HG02852 (cell line): ENCODE results near the gene CELF2.
A peak's percentile ranks its signal among the peaks of the same experiment; 100 is the strongest.

Experiments used
- ATAC-seq: cut with Tn5 transposase; IDR thresholded peaks from one replicate; pipeline ENCODE4 v1.9.1; 2021; ENCODE audit warnings: mild to moderate bottlenecking, moderate library complexity; ENCODE audit not compliant: unreplicated experiment

Gene CELF2

GRCh38 chr10:11057018-11057417 is 39.3 kb downstream of the CELF2 start:
- ATAC-seq = no peak

DNA sequence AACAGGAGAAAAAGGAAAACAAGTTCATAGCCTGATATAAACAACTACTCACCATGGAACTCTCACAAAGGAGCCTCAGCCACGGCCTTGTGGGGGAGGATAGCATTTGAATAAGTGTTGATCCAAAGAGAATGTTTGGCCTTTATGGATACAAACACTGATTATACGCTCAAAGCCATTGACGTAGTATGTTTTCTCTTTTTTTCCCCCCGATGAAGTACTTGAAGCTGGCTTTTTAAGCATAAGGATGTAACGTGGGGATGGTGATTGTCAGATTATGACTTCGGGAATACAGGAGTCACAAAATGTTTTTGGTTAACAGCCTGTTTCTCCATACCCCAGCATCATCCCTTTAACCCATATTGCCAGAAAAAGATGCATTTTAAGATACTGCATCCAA is 39.8 kb downstream of the CELF2 start:
- ATAC-seq = no peak

DNA sequence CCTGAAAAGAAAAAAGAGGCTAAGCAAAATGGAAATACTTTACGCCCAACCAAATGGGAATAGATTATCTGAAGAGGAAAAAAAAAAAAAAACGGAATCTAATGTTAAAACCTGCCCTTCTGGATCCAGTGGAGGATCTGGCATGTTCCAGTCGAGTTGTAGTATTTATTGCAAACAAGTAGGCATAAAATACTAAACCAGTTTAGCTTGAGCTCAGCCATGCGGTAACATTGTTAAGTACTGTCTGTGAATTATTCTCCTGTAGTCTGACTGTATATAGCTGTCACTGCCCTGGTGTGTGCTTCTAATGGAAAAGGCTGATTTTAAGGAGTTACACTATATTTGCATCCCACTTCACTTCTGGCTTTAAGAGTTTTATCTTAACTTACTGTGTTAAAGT is 40.3 kb downstream of the CELF2 start:
- no peak for ATAC-seq

DNA sequence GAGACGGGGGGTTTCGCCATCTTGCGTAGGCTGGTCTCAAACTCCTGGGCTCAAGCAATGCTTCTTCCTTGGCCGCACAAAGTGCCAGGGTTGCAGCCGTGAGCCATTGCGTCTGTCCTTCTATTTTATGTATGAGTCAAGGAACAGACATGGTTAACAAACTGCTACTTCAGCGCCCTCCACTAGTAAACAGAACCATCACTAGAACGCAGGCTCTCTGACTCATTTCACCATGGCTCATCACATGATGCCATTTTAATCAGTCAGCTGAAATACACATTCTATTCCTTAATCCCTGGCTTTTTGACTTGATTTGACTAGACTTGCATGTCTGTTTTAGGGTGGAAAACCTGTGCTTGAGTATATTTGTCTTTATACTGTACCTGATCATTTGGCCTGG is 41.3 kb downstream of the CELF2 start:
- ATAC-seq = no peak

- ATAC-seq = no peak
Measured at GRCh38 chr10:11063856-11064255, 46.2 kb downstream of the CELF2 start.

DNA sequence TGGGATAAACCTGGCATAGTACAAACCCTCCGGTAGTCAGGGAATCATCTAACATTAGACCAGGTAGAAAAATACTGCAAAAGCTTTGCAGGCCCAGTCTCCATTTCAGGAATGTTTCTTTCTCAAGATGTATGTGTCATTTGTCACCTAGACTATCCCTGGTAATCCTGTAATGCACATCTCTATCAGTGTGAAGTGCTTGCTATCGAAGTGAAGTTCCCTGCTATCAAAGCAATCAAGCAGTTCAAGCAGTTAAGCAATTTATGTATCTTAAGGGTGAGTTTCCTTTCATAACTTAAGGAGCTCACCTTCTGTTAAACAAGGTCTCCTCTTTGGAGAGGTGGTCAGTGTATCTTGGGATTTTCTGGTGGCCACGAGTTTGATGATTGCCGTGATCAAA is 47.2 kb downstream of the CELF2 start:
- no peak for ATAC-seq

DNA sequence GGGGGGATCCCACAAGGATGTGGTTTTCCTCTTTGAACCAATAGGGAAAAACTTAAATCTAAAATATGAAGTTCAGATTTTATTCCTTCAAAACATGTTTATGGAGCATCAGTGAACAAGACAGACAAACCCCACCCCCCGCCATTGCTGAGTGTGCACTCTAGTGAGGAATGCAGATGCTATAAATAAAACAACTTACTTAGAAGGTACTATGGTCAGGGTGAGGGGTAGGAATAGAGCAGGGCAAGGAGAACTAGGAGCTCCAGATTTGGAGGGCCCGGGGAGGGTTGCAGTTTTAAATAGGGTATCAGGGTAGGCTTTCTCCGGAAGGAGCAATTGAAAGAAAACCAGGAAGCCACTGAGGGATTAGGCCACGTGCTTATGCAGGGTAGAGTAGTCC is 47.9 kb downstream of the CELF2 start:
- ATAC-seq = no peak

DNA sequence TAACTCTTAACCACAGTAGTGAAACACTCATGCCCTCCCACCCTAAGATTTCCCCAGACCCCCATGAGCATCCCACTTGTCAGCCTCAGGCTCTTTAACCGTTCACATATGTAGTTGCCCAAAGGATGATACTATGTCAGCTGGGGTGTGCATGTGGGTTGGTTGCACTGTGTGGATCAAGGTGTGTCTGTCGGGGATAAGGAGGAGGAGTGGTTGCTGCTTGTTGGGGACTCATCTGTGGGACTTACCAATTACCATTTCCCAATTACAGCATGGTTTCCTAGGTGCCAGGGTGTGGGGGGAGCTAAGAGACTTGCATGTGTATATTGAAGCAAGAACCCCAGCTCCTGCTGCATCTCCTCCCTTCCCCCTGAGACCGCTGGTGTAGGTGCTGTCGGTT is 48.8 kb downstream of the CELF2 start:
- ATAC-seq = no peak

DNA sequence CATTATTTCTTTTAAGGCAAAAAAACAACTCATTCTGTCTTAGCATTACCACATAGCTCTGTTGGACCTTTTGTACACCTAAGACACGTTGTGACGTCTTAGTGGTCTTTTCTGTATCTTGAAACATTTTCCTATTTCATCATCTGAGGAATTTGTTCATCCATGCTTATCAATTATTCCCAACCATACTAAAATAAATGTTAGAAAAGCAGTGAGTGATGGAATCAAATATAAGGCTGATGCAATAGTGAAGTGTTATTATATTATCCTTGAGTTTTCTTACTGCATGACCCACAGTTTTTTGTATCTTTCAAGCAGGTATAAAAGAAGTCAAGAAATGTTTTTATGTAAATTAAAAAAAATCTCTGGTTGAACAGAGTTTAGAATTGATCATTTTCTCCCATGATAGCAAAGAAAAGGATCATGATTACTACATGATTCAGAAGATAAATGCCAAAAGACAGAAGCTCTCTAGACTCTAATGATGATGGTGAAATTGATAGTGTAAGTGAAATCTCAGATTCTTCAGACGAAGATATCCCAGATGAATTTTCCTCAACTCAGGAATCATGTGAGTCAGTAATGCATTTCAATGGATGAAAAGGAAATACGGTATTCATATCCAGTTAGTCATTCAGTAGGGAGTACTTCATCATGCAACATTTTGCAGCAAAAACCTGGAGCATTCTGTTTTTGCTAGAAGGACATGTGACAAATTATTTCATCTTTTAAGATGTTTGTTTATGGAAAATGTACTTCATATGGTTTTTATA is 51.4 kb downstream of the CELF2 start:
- no peak for ATAC-seq

DNA sequence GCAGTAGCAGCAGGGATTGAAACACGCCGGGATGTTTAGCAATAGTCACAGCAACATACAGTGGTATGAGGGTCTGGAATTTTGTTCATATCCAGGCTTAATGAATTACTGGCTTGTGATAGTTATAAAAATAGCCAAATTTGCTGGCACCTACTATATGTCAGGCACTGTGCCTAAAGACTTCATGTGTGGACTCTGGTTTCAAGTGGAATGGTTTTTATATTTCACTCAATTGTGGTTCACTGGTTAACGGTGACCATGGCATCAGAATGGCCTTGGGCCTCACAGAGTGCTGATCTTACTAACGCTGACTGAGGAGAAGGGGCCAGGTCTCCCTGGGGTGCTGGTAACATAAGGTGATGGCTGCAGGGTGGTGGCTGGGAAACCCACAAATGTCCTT is 55.7 kb downstream of the CELF2 start:
- ATAC-seq = no peak

- ATAC-seq = peak; percentile 98
Measured at GRCh38 chr10:11074536-11075267, 57.0 kb downstream of the CELF2 start.

- ATAC-seq = no peak
Measured at GRCh38 chr10:11076221-11076620, 58.5 kb downstream of the CELF2 start.

DNA sequence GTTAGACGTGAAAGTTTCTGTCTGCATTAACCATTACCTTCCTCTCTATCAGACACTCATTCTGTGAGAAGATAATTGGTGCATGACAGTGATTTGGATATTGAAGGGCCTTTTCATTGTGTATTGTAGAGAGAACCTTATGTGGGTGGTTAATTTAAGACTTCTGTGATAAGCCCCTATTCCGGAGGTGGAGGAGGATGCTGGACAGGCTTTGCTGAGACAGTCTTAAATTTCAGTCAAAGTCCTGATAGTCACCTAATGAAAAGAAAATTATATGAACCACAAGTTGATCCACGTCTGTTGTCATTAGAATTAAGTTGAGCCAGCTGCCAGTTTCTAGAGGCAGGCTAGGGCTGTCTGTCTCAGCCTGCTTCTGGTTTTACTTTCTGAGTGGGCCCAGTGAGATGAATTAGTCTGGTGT is 62.9 kb downstream of the CELF2 start:
- no peak for ATAC-seq

DNA sequence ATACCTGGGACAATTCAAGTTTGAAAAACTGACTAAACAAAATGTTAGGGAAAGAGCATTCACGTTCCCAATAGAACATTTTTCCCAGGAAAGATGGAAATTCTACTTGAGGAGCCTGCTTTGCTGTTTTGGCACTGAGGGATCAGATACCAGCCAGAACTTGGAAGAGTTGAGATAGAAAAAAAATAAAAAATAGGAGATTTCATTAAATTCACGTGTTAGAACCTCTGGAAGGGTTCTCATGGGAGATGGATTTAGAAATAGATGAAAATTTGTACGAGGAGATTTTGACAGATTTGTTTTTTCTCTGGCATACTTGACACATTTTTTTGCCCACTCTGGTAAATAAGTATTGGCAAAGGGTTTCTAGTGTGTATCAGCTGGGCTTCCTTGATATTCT is 63.7 kb downstream of the CELF2 start:
- ATAC-seq = no peak

- no peak for ATAC-seq
Measured at GRCh38 chr10:11082526-11082925, 64.9 kb downstream of the CELF2 start.

DNA sequence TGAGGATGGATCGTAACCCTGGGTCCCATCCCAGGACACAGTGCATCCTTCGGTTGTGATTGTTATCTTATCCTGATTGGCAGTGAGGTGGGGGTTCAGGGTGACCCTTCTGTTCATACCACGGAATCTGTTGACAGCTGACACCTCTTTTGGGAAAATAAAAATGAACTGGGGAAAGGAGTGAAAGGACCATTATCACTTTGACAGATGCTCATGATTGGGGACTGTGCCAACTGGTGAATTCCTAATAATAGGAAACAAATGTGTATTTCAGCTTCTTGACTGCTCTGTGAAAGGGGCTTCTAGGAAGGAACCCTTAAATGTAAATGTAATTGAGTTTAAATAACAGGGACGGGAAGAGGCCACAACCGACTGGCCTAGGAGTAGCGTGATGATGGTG is 65.4 kb downstream of the CELF2 start:
- ATAC-seq = no peak

DNA sequence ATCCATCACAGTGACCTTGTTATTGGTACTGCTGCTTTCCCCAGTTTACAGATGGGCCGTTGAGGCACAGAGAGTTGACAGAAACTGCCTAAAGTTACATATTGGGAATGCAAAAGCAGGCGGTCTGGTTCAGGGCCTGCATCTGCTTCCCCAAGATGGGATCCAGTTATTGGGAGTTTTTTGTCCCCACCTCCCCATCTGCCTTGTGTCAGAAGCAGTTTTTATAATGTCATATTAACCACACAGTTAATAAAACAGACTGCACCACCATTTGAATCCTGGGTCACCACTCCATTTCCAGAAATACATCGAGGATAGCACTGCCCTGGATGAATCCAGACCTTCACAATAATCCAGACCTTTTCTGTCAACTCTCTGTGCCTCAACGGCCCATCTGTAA is 67.9 kb downstream of the CELF2 start:
- ATAC-seq = no peak

- no peak for ATAC-seq
Measured at GRCh38 chr10:11086177-11086840, 68.6 kb downstream of the CELF2 start.

DNA sequence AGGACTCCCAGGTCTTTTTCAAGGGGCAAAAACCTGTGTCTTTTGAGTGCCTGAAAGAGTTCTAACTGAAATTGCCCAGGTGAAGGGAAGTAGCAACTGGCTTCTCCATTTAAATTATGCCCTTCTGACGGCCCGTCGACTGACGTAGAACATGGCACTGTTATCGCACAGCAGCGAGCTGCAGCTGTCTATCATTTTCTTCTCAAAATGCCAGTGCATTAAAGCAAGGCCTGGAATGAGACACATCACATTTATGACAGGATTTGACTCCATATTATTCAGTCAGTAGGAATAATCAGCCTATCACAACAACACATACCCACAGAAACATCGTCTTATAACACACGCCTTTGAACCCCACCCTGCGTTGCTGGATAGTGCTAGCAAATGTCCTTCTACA is 69.7 kb downstream of the CELF2 start:
- no peak for ATAC-seq

DNA sequence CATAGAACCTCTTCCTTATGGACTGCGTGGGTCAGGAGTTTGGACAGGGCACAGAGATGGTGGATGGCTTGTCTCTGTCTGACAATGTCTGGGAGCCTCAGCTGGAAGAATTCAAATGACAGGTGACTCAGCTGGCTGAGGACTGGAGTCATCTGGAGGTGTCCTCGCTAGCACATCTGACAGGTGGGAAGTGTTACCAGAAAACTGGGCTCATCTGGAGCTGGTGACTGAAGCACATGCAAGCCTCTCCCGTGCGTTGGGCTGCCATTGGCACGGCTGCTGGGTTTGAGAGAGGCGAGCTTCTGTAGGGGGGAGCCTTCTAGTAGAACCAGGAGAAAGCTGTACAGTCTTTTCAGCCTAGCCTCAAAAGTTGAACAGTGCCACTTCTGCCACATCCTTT is 71.0 kb downstream of the CELF2 start:
- no peak for ATAC-seq

DNA sequence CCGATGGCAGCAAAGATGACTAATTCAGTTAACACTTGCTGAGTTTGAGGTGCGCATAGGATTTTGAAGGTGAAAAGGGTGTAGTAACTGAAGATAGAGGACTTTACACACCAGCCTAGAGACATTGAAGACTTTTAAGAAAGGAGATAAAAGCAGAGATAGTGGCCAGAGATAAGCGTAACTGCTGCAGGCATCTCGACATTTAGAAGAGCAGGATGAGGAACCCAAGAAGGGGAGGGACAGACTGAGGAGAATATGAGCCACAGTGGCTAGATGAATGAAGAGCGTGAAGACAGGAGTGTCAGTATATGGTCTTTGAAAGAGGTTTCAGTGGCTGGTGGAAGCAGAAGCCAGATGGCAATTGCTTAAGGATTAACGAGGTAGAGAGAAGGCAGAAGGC is 71.6 kb downstream of the CELF2 start:
- ATAC-seq = no peak

DNA sequence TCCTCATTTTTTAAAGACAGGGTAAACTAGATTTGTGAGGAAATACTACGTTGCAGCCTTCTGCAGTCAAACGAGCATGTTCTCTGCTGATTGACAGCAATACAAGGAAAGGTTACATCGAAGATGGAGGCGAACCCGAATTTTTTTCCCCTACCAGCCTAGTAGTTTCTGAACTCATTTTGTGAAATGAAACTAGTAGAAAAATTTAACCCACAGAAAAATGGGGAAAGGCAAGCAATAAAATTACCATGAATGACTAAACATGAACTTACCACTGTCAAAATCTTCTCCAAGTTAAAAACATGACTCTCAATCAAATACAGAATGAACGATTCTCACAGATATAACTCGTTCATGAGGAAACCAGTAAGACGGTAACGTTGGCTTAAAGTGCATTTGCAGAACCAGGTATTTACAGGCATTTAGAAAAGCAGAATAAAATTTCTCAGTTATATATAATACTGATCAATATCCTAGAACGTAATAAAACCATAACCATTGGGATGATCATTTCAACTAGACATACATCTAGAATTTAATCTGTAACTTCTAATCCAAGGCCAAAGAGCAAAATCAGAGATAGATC is 73.9 kb downstream of the CELF2 start:
- peak; percentile 50 for ATAC-seq
